HG03097 (cell line): ENCODE data around the gene BMP6.
"Not testable (repeated sequence)": the region's sequence is repeated elsewhere in the genome, so short reads cannot be mapped to it uniquely, and the experiment has no call there.

ENCODE experiments used
- ATAC-seq: cut with Tn5 transposase; IDR thresholded peaks from one replicate; pipeline ENCODE4 v1.9.1; 2021; ENCODE audit not compliant: unreplicated experiment, low FRiP score

The BMP6 gene

DNA sequence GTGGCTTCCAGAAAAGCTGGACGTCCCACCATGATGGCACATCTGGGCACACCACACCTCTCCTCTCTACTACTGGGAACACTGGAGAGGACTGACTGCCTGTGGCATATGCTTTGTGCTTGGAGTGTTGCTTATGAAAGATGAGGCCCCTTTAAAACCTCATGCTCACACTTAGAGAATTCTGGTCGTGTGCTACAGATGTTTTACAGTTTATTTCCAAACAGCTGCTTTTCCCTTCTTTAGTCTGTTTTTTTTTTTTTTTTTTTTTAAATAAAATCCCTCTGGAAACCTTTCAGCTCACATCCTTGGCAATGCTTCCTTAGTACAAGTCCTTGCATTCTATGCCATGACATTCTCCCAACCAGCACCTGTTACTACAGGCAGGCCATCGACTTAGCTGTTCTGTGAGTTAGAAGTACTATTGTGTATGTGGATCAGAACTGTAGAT is 60.3 kb downstream of the BMP6 start:
- ATAC-seq = no peak

DNA sequence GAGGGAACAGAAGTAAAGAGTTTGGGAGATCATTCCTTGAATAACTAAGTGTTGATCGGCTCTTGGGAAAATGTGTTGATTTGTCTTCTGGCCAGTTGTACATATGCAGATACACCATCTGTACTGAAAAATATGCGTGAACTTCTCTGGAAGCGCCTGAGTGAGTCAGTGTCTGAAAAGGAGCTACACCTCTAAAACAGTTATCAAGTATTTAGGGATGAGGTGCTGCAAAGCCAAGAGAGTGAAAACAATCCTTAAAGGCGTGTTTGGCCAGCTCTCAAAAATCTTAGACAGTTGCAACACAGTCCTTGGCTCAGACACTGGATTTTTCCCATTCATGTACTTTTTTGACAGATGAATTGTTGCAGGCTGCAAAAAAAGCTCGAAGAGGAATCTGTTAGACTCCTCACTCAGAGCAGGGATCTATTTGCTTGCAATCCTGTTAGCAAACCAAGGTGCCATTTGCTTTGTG is 61.3 kb downstream of the BMP6 start:
- ATAC-seq = no peak

DNA sequence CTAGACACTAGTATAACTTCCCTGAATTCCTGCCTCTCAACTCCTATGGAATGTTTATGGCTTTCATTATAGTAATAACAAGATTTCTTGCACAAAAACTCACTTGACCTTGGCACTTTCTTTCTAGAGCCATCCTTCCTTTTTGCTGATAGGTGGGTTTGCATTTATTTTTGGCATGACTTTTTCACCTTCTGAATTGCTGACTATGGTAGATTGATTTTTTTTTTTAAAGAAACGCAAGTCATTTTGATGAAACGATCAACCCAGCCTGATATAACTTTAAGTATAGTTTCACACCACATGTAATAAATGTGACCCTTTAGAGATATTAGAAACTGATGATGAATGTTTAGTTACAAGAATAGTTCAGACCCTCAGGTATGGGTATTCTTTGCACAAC is 61.8 kb downstream of the BMP6 start:
- ATAC-seq = no peak

DNA sequence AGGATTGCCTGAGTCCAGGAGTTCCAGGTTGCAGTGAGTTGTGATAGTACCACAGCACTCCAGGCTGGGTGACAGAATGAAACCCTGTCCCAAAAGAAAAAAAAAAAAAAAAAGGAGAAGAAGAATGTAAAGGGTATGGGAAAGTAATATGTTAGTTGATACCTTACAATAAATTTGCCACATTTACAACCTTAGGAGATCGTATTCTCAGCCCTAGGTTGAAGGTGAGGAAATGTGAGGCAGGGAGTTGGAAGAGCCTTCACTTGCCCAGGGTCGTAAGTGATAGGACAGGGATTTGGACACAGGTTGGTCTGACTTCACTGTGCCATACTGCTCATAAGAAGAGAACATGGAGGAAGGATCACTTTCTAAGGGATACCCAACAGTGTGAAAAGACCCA is 68.6 kb downstream of the BMP6 start:
- ATAC-seq = no peak

DNA sequence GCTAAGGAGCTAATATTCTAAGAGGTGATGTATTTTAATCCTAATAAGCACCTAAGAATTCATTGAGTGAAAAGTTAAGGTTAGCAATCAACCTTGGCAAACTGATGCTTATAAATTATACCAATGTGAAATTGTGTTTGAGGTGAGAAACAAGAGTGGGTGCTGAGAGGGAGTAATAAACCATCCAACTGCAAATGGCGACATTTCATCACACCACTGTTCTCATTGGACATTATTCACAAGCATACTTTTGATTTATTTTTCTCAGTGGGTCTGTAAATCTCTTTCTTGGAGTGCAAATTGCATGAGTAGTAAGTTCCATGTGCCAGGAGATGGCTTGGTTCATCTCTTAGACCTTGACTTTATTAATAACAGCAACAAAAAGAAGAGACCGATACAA is 71.5 kb downstream of the BMP6 start:
- no peak for ATAC-seq

- ATAC-seq = no peak
Observed at GRCh38 chr6:7798751-7799150, 72.9 kb downstream of the BMP6 start.

DNA sequence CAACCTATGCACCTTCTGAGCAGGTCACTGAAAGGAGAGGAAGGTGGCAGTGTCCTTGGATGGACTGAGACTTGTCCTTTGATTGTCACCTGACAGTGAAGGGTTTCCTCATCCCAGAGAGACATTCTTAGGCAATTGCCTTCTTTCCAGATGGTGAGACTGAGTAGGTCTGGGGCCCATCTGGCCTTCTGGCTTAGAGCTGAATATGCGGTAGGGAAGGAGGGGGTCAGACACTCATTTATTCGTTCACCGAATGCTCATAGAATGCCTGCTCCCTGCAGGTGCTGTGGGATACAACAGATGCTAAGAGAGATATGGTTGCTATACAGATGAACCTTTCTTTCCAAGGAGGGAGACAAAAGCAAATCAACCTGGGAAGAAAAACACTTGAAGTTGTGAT is 76.8 kb downstream of the BMP6 start:
- no peak for ATAC-seq

- no peak for ATAC-seq
Observed at GRCh38 chr6:7803214-7803613, 77.3 kb downstream of the BMP6 start.

GRCh38 chr6:7805078-7805849 is 79.4 kb downstream of the BMP6 start:
- no peak for ATAC-seq

- ATAC-seq = no peak
Observed at GRCh38 chr6:7805850-7806214, 79.9 kb downstream of the BMP6 start.

DNA sequence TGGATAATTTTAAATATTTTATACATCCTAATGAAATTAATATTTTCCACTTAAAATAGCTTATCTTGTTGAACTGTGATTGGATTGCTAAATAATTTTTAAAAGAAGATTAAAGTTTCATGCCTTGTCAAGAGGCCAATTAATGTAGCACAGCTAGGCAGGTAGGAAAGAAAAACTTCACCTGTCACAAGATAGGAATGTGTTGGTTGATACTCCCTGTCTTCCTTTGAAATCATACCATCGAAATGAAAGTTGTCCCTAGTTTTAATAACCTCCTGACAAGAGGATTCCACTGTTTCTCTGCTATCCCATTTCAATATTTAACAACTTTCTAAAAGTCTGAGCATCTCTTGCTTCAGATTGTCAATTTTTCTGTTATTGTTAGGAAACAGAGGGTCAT is 80.8 kb downstream of the BMP6 start:
- no peak for ATAC-seq

DNA sequence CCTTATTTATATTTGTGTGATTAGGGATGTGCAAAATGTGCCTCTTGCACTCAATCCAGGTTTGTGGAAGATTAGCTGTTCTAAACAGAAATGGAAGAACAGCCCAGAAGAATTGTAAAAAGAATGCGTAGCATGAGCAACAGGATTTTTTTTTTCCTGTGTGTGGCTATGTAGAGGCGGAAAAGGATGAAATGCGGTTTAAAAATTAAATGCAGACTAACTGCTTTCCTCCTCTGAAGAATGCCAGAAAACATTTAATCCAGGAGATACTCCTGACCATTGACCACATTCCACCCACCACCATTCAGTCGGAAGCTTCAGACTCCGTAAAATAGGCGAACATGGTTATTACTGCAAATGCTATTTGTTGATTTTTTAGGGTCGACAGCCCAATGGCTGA is 83.4 kb downstream of the BMP6 start:
- ATAC-seq = no peak

DNA sequence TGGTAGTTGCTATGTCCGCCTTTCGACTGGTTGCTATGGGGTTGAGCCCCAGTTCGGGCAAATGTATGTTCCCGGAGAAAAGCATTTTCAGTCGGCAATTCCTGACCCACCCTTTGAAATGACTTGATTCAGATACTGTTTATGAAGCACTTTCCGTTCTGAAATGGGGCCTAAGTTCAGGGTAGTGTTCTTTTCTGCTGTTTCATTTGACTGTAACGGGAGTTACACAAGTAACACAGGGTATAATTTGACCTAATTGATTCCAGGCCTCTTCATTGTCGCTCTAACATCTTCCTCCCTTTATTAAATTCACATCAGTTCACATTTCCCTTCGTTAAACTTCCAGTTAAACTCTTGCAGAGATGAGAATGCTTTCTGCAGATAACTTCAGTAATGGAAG is 85.5 kb downstream of the BMP6 start:
- no peak for ATAC-seq

GRCh38 chr6:7812623-7813022 is 86.7 kb downstream of the BMP6 start:
- no peak for ATAC-seq

DNA sequence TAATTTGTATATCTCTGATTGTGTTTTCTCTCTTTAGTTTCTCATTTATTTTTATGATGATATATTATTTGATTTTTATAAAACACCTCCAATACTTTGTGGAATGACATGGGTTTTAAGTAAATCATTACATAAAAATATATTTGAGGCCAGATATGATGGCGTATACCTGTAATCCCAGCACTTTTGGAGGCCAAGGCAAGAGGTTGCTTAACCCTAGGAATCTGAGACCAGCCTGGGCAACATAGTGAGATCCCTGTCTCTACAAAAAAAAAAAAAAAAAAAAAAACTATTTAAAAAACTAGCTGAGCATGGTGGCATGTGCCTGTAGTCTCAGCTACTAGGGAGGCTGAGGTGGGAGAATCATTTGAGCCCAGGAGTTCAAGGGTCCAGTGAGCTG is 87.3 kb downstream of the BMP6 start:
- ATAC-seq = no peak

DNA sequence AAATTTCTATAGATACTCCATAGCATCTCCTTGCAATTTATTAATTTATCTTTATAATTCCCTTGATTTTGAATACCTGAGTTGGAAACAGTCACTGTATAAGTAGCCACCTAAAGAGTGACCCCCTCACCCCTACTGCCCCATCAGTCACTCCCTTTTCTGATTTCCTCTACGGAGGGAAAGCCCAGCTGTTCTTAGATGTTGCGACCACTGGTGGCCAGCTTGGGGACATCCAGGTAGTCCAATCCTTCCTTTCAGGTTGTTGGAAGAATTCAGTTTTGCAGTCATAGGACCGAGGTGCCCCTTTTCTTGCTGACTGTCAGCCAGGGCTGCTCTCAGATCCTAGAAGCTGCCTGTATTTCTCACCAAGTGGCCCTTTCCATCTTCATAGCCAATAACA is 87.8 kb downstream of the BMP6 start:
- no peak for ATAC-seq

DNA sequence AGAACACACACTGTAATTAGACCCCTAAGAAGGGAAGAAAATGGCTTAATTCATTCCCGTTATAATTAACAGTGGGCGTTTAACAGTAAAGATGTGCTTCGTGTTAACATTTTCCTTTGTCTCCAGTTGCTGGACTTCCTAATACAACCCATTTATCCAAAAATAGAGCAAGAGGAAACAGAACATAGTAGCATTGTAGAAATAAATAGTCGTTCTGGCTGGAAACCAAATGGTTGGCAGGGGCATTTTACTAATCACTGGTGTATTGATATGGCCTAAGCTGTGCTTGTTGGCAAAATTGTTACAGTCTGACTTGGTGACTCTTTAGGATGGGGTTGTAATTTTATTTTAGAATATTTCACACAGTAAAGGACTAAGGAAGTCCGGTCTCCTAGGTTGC is 89.8 kb downstream of the BMP6 start:
- no peak for ATAC-seq

DNA sequence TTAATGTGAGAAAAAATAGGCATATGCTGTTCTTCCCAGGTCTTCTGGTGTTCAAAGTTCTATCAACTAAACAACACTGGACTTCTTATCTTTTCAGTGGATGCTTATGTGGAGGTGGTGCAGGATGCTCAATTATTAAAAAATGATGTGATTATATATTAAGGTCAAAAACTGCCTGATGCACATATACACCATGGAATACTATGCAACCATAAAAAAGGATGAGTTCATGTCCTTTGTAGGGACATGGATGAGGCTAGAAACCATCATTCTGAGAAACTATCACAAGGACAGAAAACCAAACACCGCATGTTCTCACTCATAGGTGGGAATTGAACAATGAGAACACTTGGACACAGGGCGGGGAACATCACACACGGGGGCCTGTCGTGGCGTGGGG is 91.3 kb downstream of the BMP6 start:
- not testable (repeated sequence) for ATAC-seq

- ATAC-seq = no peak
Observed at GRCh38 chr6:7818257-7819214, 92.6 kb downstream of the BMP6 start.

- no peak for ATAC-seq
Observed at GRCh38 chr6:7819431-7820015, 93.6 kb downstream of the BMP6 start.

- no peak for ATAC-seq
Observed at GRCh38 chr6:7820288-7820835, 94.5 kb downstream of the BMP6 start.
